Liver (tissue), 9 donors: Measurements from ENCODE around the gene MAML3. TPM values are rescaled to one million over a fixed set of nuclear protein-coding genes. Genes with fewer than 3 reads are reported as not detected.

Experiments used
- DNase-seq: peaks from one replicate; pipeline ENCODE4 v3.0.0-alpha.2; 2017; ENCODE audit warnings: low spot score
- H3K27ac ChIP-seq, 2 donors: one replicate each; pipeline ENCODE4 v1.7.0; 2013; ENCODE audit warnings: inconsistent platforms in 2 of 2, low read length in 2 of 2, control low read depth in 1 of 2, low read depth in 1 of 2, mild to moderate bottlenecking in 1 of 2
- H3K27me3 ChIP-seq, 4 donors: one replicate each; pipeline versions ENCODE4 v1.6.1 to v1.7.0; 2013; ENCODE audit warnings: low read length in 3 of 4, inconsistent platforms in 1 of 4, mild to moderate bottlenecking in 1 of 4, moderate library complexity in 1 of 4; ENCODE audit not compliant: control insufficient read depth in 4 of 4, insufficient read depth in 4 of 4
- H3K36me3 ChIP-seq, 4 donors: one replicate each; pipeline versions ENCODE4 v1.6.1 to v1.7.0; 2013; ENCODE audit warnings: low read length in 3 of 4, mild to moderate bottlenecking in 3 of 4, low read depth in 1 of 4, moderate library complexity in 1 of 4; ENCODE audit not compliant: control insufficient read depth in 4 of 4, insufficient read depth in 3 of 4
- H3K4me1 ChIP-seq, 4 donors: one replicate each; pipeline versions ENCODE4 v1.6.1 to v1.7.0; 2013; ENCODE audit warnings: low read length in 3 of 4, mild to moderate bottlenecking in 3 of 4, moderate library complexity in 1 of 4; ENCODE audit not compliant: control insufficient read depth in 4 of 4, insufficient read depth in 4 of 4
- H3K4me3 ChIP-seq, 3 donors: one replicate each; pipeline versions ENCODE4 v1.6.1 to v1.7.0; 2013; ENCODE audit warnings: low read length in 3 of 3, control low read depth in 1 of 3, low read depth in 1 of 3, mild to moderate bottlenecking in 1 of 3
- H3K9ac ChIP-seq, 2 donors: one replicate each; pipeline ENCODE4 v1.7.0; 2013; ENCODE audit warnings: low read length in 2 of 2, mild to moderate bottlenecking in 2 of 2, moderate library complexity in 2 of 2, control low read depth in 1 of 2, low read depth in 1 of 2
- H3K9me3 ChIP-seq, 4 donors: one replicate each; pipeline versions ENCODE4 v1.6.1 to v1.7.0; 2013; ENCODE audit warnings: low read length in 3 of 4; ENCODE audit not compliant: control insufficient read depth in 4 of 4
- EGR1 ChIP-seq, 2 donors: IDR thresholded peaks; 2 replicates each; pipeline ENCODE4 v1.6.1; 2016 to 2018; ENCODE audit warnings: antibody characterized with exemption in 2 of 2, low read depth in 2 of 2
- FOXA1 ChIP-seq: IDR thresholded peaks from 2 replicates; pipeline ENCODE4 v1.6.1; 2016; ENCODE audit warnings: antibody characterized with exemption
- FOXA2 ChIP-seq: IDR thresholded peaks from 2 replicates; pipeline ENCODE4 v1.6.1; 2016; ENCODE audit warnings: antibody characterized with exemption
- GABPA ChIP-seq, 2 donors: IDR thresholded peaks in 1 of 2; conservative IDR thresholded peaks in 1 of 2; 2 replicates each; pipeline ENCODE4 v1.6.1; 2016; ENCODE audit warnings: antibody characterized with exemption in 2 of 2, mild to moderate bottlenecking in 1 of 2, moderate library complexity in 1 of 2
- HNF4A ChIP-seq, 2 donors: conservative IDR thresholded peaks; 2 replicates each; pipeline ENCODE4 v1.6.1; 2016; ENCODE audit warnings: antibody characterized with exemption in 2 of 2, mild to moderate bottlenecking in 2 of 2
- HNF4G ChIP-seq: IDR thresholded peaks from 2 replicates; pipeline ENCODE4 v1.6.1; 2016; ENCODE audit warnings: antibody characterized with exemption
- JUND ChIP-seq, 2 donors: IDR thresholded peaks; 2 replicates each; pipeline ENCODE4 v1.6.1; 2016; ENCODE audit warnings: antibody characterized with exemption in 2 of 2
- NR2F2 ChIP-seq: IDR thresholded peaks from 2 replicates; pipeline ENCODE4 v1.6.1; 2016; ENCODE audit warnings: antibody characterized with exemption
- RAD21 ChIP-seq, 2 donors: IDR thresholded peaks; 2 replicates each; pipeline ENCODE4 v1.6.1; 2016; ENCODE audit warnings: antibody characterized with exemption in 2 of 2, mild to moderate bottlenecking in 2 of 2
- RXRA ChIP-seq, 2 donors: IDR thresholded peaks; 2 replicates each; pipeline ENCODE4 v1.6.1; 2017 to 2018; ENCODE audit warnings: antibody characterized with exemption in 2 of 2, mild to moderate bottlenecking in 1 of 2
- SP1 ChIP-seq: IDR thresholded peaks from 2 replicates; pipeline ENCODE4 v1.6.1; 2018; ENCODE audit warnings: antibody characterized with exemption, mild to moderate bottlenecking
- TAF1 ChIP-seq: conservative IDR thresholded peaks from 2 replicates; pipeline ENCODE4 v1.6.1; 2016; ENCODE audit warnings: antibody characterized with exemption, mild to moderate bottlenecking
- YY1 ChIP-seq: IDR thresholded peaks from 2 replicates; pipeline ENCODE4 v1.6.1; 2016; ENCODE audit warnings: antibody characterized with exemption, mild to moderate bottlenecking
- WGBS: extraction: QIAGEN DNeasy Blood & Tissue Kit; methylation state at CpG from one replicate; pipeline ENCODE4 v1.1.7; 2013; 5-methylcytosine and 5-hydroxymethylcytosine counted together
- polyA plus RNA-seq, 2 donors: library from polyadenylated mRNA; stranded (reverse) in 1 of 2; unstranded in 1 of 2; fragments of 200-250 nt in 1 of 2; fragments of >200 nt in 1 of 2; fragmentation: Nextera tagmentation in 1 of 2; extraction: Ambion mirVana in 1 of 2; gene quantifications; one replicate each; pipeline versions ENCODE4 v1.2.1 to v1.2.3, GENCODE V29; 2013 to 2015
- total RNA-seq, 2 donors: library from RNA; depleted of rRNA; stranded (reverse); fragments of >200 nt; gene quantifications; one replicate each; pipeline ENCODE4 v1.2.3, GENCODE V29; 2014
- TF ChIP-seq, protein P1 (sequence below): fragments of 150-350 bp; IDR thresholded peaks from 2 replicates; pipeline ENCODE4 v1.5.1; 2017; ENCODE audit warnings: improper control_type of control experiment, low read depth, low read length; ENCODE audit not compliant: missing input control
- TF ChIP-seq, protein P2 (sequence below): IDR thresholded peaks from 2 replicates; pipeline ENCODE4 v1.6.1; 2016; ENCODE audit warnings: antibody characterized with exemption
- TF ChIP-seq, protein P3 (sequence below): IDR thresholded peaks from 2 replicates; pipeline ENCODE4 v1.6.1; 2016; ENCODE audit warnings: antibody characterized with exemption
- TF ChIP-seq, protein P4 (sequence below): IDR thresholded peaks from 2 replicates; pipeline ENCODE4 v1.6.1; 2016; ENCODE audit warnings: antibody characterized with exemption, mild to moderate bottlenecking
- TF ChIP-seq, protein P5 (sequence below): IDR thresholded peaks from 2 replicates; pipeline ENCODE4 v1.6.1; 2016; ENCODE audit warnings: antibody characterized with exemption
- donor health status: healthy.
- donor health status: healthy.
- donor health status: healthy.
- donor health status: healthy.
- donor health status: healthy.

MAML3 gene
- total and polyA plus RNA-seq, 4 donors: 1.3 to 4.3 (median 2.7) TPM

GRCh38 chr4:139672732-139673131 lies 481.3 kb downstream of the MAML3 start:
- DNase-seq: no peak
- Histone ChIP-seq H3K9ac (no peak overlapping the region), H3K27me3 (no peaks in the 10 kb centered on the region), H3K9me3 (no peaks in the 10 kb centered on the region), H3K36me3 (peaks cover 0 to 6% (median 2%) of the 10 kb centered on the region in 4 donors), H3K4me3 (no peak overlapping the region), H3K4me1 (peaks cover 5 to 34% (median 16%) of the 10 kb centered on the region in 4 donors), H3K27ac (no peak overlapping the region)
- no peak for TF ChIP-seq HNF4A (conservative IDR thresholded peaks at IDR 0.05)
- TF ChIP-seq YY1: no peak
- 97% methylated on average over 4 of the region's 4 CpGs for WGBS

GRCh38 chr4:139672215-139672614 lies 481.8 kb downstream of the MAML3 start:
- Histone ChIP-seq H3K4me3 (no peak overlapping the region), H3K9me3 (no peaks in the 10 kb centered on the region), H3K27me3 (no peaks in the 10 kb centered on the region), H3K36me3 (peaks cover 0 to 6% (median 2%) of the 10 kb centered on the region in 4 donors), H3K27ac (no peak overlapping the region), H3K9ac (no peak overlapping the region), H3K4me1 (peaks cover 5 to 37% (median 19%) of the 10 kb centered on the region in 4 donors)
- no peak for DNase-seq
- no peak for TF ChIP-seq JUND (IDR thresholded peaks at IDR 0.05)
- TF ChIP-seq, protein P1, sequence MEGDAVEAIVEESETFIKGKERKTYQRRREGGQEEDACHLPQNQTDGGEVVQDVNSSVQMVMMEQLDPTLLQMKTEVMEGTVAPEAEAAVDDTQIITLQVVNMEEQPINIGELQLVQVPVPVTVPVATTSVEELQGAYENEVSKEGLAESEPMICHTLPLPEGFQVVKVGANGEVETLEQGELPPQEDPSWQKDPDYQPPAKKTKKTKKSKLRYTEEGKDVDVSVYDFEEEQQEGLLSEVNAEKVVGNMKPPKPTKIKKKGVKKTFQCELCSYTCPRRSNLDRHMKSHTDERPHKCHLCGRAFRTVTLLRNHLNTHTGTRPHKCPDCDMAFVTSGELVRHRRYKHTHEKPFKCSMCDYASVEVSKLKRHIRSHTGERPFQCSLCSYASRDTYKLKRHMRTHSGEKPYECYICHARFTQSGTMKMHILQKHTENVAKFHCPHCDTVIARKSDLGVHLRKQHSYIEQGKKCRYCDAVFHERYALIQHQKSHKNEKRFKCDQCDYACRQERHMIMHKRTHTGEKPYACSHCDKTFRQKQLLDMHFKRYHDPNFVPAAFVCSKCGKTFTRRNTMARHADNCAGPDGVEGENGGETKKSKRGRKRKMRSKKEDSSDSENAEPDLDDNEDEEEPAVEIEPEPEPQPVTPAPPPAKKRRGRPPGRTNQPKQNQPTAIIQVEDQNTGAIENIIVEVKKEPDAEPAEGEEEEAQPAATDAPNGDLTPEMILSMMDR: no peak
- no peak for TF ChIP-seq EGR1 (IDR thresholded peaks at IDR 0.05; ENCODE audit: low read depth in 2 of 2)
- no peak for TF ChIP-seq RAD21 (IDR thresholded peaks at IDR 0.05)
- TF ChIP-seq RXRA (IDR thresholded peaks at IDR 0.05): no peak
- no peak for TF ChIP-seq YY1
- TF ChIP-seq FOXA2: no peak
- TF ChIP-seq FOXA1: no peak
- TF ChIP-seq, protein P2, sequence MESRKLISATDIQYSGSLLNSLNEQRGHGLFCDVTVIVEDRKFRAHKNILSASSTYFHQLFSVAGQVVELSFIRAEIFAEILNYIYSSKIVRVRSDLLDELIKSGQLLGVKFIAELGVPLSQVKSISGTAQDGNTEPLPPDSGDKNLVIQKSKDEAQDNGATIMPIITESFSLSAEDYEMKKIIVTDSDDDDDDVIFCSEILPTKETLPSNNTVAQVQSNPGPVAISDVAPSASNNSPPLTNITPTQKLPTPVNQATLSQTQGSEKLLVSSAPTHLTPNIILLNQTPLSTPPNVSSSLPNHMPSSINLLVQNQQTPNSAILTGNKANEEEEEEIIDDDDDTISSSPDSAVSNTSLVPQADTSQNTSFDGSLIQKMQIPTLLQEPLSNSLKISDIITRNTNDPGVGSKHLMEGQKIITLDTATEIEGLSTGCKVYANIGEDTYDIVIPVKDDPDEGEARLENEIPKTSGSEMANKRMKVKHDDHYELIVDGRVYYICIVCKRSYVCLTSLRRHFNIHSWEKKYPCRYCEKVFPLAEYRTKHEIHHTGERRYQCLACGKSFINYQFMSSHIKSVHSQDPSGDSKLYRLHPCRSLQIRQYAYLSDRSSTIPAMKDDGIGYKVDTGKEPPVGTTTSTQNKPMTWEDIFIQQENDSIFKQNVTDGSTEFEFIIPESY: no peak
- TF ChIP-seq HNF4A (conservative IDR thresholded peaks at IDR 0.05): no peak
- TF ChIP-seq, protein P3, sequence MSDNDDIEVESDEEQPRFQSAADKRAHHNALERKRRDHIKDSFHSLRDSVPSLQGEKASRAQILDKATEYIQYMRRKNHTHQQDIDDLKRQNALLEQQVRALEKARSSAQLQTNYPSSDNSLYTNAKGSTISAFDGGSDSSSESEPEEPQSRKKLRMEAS: no peak
- no peak for TF ChIP-seq GABPA (IDR thresholded peaks at IDR 0.05 in 1 of 2, conservative IDR thresholded peaks at IDR 0.05 in 1 of 2)
- no peak for TF ChIP-seq TAF1
- TF ChIP-seq NR2F2: no peak
- TF ChIP-seq, protein P4, sequence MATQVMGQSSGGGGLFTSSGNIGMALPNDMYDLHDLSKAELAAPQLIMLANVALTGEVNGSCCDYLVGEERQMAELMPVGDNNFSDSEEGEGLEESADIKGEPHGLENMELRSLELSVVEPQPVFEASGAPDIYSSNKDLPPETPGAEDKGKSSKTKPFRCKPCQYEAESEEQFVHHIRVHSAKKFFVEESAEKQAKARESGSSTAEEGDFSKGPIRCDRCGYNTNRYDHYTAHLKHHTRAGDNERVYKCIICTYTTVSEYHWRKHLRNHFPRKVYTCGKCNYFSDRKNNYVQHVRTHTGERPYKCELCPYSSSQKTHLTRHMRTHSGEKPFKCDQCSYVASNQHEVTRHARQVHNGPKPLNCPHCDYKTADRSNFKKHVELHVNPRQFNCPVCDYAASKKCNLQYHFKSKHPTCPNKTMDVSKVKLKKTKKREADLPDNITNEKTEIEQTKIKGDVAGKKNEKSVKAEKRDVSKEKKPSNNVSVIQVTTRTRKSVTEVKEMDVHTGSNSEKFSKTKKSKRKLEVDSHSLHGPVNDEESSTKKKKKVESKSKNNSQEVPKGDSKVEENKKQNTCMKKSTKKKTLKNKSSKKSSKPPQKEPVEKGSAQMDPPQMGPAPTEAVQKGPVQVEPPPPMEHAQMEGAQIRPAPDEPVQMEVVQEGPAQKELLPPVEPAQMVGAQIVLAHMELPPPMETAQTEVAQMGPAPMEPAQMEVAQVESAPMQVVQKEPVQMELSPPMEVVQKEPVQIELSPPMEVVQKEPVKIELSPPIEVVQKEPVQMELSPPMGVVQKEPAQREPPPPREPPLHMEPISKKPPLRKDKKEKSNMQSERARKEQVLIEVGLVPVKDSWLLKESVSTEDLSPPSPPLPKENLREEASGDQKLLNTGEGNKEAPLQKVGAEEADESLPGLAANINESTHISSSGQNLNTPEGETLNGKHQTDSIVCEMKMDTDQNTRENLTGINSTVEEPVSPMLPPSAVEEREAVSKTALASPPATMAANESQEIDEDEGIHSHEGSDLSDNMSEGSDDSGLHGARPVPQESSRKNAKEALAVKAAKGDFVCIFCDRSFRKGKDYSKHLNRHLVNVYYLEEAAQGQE: no peak
- TF ChIP-seq, protein P5, sequence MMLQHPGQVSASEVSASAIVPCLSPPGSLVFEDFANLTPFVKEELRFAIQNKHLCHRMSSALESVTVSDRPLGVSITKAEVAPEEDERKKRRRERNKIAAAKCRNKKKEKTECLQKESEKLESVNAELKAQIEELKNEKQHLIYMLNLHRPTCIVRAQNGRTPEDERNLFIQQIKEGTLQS: no peak
- no peak for TF ChIP-seq SP1
- no peak for TF ChIP-seq HNF4G
- 97% methylated on average over 2 of the region's 2 CpGs for WGBS
